Peyer's patch (tissue), 4 donors: ENCODE results near the gene ATP10A.

ENCODE experiments used
- CTCF ChIP-seq, 6 experiments: fragments of 450-650 bp in 4 of 6; fragments of 200-600 bp in 2 of 6; sonication (generic) in 1 of 6; IDR thresholded peaks; one replicate each; pipeline ENCODE4 v1.5.1; 2017 to 2019; ENCODE audit warnings: antibody characterized with exemption in 6 of 6, mild to moderate bottlenecking in 3 of 6, moderate library complexity in 1 of 6
- POLR2A ChIP-seq, 2 donors: fragments of 450-650 bp; IDR thresholded peaks; one replicate each; pipeline ENCODE4 v1.5.1; 2017; ENCODE audit warnings: antibody characterized with exemption in 2 of 2, mild to moderate bottlenecking in 2 of 2, moderate library complexity in 2 of 2

- TF ChIP-seq CTCF (IDR thresholded peaks at IDR 0.05) (no peak), POLR2A (IDR thresholded peaks at IDR 0.05) (no peak)
Measured at GRCh38 chr15:25797511-25797935, 65.6 kb downstream of the ATP10A start.
